GM21447 (cell line): Measurements from ENCODE around the gene LRR1.
"Not testable (repeated sequence)": the region's sequence is repeated elsewhere in the genome, so short reads cannot be mapped to it uniquely, and the experiment has no call there.

ENCODE experiments used
- ATAC-seq: cut with Tn5 transposase; IDR thresholded peaks from one replicate; pipeline ENCODE4 v1.9.1; 2021; ENCODE audit not compliant: unreplicated experiment

Gene LRR1

GRCh38 chr14:49585803-49586672 lies 12.7 kb upstream of the LRR1 start, which contains the start of gene RPS29:
TSS of gene RPS29 (minus strand) at chr14:49586380. CDS start at chr14:49586346, 34 bp downstream.
- peak; percentile 88 for ATAC-seq

GRCh38 chr14:49586673-49587460 lies 11.9 kb upstream of the LRR1 start:
- peak; percentile 30 for ATAC-seq

DNA sequence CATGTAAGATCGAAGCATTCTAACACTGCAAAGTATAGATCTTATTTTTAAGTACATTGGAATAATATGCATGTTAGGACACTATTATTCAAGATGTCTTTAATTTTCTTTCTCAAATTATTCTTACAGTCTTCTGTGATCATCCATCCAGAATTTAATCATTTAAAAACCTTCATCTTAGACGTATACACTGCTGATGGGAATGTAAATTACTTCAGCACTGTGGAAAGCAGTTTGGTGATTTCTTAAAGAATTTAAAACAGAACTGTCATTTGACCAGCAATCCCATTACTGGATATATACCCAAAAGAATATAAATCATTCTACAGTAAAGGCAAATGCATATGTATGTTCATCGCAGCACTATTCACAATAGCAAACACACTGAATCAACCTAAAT lies 9.4 kb upstream of the LRR1 start:
- ATAC-seq, result no peak

- no peak for ATAC-seq
These were observed 5.7 kb upstream of the LRR1 start for GRCh38 chr14:49593016-49593415.

- ATAC-seq, result no peak
These were observed 4.2 kb upstream of the LRR1 start for GRCh38 chr14:49594347-49595091.

GRCh38 chr14:49598189-49598484 lies 603 bp upstream of the LRR1 start:
- peak; percentile 0 for ATAC-seq

- no peak for ATAC-seq
These were observed 8.8 kb downstream of the LRR1 start for GRCh38 chr14:49607583-49607982.

GRCh38 chr14:49612251-49612650 lies 13.5 kb downstream of the LRR1 start:
- no peak for ATAC-seq

GRCh38 chr14:49612671-49613070 lies 13.9 kb downstream of the LRR1 start:
- ATAC-seq, result no peak

- ATAC-seq, result no peak
These were observed 15.5 kb downstream of the LRR1 start for GRCh38 chr14:49614196-49614595.

DNA sequence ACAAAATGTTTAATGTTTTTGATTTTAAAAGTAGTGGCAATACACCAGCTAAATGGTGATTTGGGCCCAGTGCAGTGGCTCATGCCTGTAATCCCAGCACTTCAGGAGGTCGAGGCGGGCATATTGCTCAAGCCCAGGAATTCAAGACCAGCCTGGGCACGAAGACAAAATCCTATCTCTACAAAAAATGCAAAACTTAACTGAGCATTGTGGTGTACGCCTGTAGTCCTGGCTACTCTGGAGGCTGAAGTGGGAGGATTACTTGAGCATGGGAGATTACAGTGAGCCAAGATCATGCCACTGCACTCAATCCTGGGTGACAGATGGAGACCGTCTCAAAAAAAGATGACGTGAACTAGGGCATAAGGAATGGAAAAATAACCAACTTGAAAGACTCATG lies 17.0 kb downstream of the LRR1 start:
- ATAC-seq, result no peak

DNA sequence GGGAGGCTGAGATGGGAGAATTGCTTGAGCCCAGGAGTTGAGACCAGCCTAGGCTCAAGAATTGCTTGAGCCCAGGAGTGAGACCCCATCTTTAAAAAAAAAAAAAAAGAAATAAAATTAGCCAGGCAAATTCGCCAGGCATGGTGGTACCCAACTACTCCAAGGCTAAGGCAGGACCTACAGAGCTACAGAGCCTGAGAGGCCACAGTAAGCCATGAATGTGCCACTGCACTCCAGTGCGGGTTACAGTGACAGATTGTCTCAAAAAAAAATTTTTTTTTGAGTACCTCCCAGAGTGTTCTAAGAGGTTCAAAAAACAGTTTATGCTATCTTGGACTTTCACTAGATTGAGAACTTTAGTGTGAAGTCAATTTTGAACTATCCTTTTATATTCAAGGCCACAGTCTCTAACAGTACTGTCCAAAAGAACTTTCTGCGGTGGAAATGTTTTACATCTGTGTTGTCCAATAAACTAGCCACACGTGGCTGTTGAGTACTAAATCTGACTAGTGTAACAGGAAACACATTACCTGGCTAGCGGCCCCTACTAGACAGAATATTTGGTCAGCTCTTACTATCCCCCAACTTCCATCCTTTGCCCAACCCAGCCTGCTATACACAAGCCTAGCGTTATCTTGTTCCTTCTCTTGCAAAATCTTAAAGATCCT lies 19.2 kb downstream of the LRR1 start:
- no peak for ATAC-seq

DNA sequence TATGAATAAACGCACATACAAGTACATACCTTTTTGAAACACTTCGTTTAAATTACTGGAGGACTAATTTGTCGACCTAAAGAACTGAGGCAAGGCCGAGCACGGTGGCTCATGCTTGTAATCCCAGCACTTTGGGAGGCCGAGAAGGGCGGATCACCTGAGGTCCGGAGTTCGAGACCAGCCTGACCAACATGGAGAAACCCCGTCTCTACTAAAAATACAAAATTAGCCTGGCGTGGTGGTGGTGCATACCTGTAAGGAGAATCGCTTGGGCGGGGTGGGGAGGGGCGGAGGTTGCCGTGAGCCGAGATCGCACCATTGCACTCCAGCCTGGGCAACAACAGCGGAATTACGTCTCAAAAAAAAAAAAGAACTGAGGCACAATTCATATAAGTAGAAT lies 20.5 kb downstream of the LRR1 start:
- not testable (repeated sequence) for ATAC-seq

DNA sequence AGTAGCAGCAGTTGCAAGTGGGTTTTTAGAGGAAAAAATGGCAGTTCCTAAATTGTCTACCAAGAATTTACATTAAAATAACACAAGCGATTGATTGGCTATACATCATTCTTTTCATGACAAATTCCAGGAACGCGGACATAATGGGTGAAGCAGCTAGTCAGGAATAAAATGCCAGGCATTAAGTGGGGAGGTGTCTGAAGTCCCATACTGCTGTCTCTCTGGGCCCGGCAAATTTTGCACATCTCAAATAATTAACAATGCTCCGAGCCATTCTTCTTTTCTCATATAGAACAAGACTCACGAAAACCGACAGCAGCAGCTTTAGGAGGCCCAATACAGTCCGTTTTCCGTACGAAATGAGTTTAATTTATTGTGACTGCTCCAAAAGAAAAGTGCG lies 21.0 kb downstream of the LRR1 start:
- no peak for ATAC-seq

DNA sequence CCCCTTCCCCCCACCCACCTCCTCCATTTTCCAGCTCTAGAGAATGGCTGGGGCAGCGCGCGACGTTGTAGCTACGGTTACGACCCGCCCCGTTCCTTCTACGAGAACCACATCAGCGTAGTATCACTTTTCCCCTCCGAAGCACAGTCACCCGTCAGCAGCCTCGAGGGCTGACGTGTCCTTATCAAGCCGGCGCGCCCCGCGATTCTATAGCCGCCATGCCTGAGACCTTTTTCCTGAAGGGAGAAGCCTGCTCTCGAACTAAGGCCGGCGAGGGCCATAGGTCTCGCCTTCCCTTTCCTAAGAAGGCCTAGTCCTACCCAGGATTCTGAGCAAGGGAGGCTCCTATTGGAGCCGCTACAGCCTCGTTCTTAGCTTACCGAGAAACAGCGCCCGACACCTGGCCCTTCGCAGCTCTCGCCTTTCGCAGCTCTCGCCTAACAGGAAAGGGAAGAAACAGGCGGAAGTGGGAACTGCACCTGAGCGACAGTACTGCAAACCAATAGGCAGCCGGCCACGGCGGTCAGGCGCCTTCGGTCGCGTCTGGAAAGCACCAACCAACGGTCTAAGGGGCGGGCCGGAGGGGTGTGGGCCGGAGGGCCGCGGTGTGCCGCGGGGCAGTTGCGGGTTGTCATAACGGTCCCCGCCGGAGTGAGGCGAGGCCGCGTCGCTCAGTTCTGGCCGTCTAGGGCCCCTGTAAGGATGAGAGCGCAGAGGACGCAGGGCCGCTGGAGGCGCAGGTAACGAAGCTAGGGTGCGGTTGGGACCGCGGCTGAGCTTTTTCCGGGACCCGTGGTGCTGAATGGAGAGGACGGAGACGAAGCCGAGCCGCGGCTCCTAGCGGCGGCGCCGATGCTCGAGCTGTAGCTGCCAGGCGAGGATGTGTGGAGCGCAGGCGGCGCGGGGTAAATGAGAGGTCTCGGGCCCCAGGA lies 21.7 kb downstream of the LRR1 start, which contains the start of the genes MGAT2 and RPL36AL:
Gene MGAT2 (plus strand): TSS at position 618 of the 932 bp plus-strand sequence. CDS start 470 bp downstream, outside the sequence.
Gene RPL36AL (minus strand): TSS at position 445 of the 932 bp plus-strand sequence. CDS start 1,522 bp downstream, outside the sequence.
- ATAC-seq, result peak; percentile 92

GRCh38 chr14:49621114-49621881 lies 22.6 kb downstream of the LRR1 start:
- ATAC-seq, result peak; percentile 18

DNA sequence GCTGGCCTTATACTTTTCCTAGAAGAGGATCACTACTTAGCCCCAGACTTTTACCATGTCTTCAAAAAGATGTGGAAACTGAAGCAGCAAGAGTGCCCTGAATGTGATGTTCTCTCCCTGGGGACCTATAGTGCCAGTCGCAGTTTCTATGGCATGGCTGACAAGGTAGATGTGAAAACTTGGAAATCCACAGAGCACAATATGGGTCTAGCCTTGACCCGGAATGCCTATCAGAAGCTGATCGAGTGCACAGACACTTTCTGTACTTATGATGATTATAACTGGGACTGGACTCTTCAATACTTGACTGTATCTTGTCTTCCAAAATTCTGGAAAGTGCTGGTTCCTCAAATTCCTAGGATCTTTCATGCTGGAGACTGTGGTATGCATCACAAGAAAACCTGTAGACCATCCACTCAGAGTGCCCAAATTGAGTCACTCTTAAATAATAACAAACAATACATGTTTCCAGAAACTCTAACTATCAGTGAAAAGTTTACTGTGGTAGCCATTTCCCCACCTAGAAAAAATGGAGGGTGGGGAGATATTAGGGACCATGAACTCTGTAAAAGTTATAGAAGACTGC lies 23.4 kb downstream of the LRR1 start:
- ATAC-seq, result no peak

DNA sequence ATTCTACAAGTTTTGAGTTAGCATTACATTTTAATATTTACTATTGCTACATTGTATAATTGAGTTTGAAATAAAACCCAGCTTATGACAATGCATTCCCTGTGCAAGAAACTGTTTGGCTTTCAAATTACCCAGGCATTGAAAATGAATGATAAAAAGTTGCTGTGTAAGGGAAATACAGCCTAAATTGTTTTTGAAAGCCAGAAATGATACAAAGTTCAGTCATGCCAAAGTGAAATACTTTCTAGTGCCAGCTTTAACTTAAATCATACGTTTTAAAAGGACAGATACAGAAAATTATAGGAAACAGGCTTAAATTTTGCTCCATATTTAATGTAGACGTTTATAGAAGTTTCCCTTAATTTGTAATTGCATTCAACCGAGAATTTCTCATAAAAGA lies 24.6 kb downstream of the LRR1 start:
- no peak for ATAC-seq
